ENCODE results near the gene PLIN3. TPM values are rescaled to one million over a fixed set of nuclear protein-coding genes. Genes with fewer than 3 reads are reported as not detected.

Gene PLIN3
- total and polyA plus RNA-seq, 2 donors (not counting 1 experiment from before 2014, with no cell fraction given), result 27.6 to 34.3 TPM

GRCh38 chr19:4879041-4879440 is 11.6 kb upstream of the PLIN3 start:
- TF ChIP-seq CTCF (IDR thresholded peaks at IDR 0.05), result no peak
- TF ChIP-seq EZH2 (IDR thresholded peaks at IDR 0.05; ENCODE audit: borderline replicate concordance, insufficient read depth, low read depth, low read length, poor library complexity, severe bottlenecking), result no peak
- Mint-ChIP-seq H3K4me3 (no peak overlapping the region), H3K9me3 (ENCODE audit: insufficient read depth) (no peaks in the 10 kb centered on the region), H3K4me1 (peaks cover 12% of the 10 kb centered on the region), H3K27ac (no peak overlapping the region), H3K27me3 (no peaks in the 10 kb centered on the region)
- H4K20me1 ChIP-seq (ENCODE audit: control insufficient read depth, insufficient read depth, low read length, poor library complexity, severe bottlenecking), result peaks cover 7% of the 10 kb centered on the region
- ChIA-PET POLR2A (no interaction called here), CTCF (interaction anchor here (0.6 to 1.2 kb wide), 2 partner anchors 33 to 122 kb away, joined by 3 to 4 read pairs; no protein-coding TSS in a partner anchor)
- no peak overlapping the region for H3K9ac ChIP-seq (ENCODE audit: low read length)
- H3K9me3 ChIP-seq (ENCODE audit: control extremely low read depth in 1 of 3, control insufficient read depth in 2 of 3, insufficient read depth in 1 of 3, low read length in 2 of 3), result no peaks in the 10 kb centered on the region
- H3K27me3 ChIP-seq (replicated peaks in 1 of 4; ENCODE audit: control extremely low read depth in 1 of 4, control insufficient read depth in 3 of 4, insufficient read depth in 4 of 4, low read length in 3 of 4), result peaks cover 0 to 14% (median 1%) of the 10 kb centered on the region in 4 experiments
- H3K36me3 ChIP-seq (replicated peaks in 1 of 2; ENCODE audit: control extremely low read depth in 1 of 2, control insufficient read depth in 1 of 2, extremely low read depth in 1 of 2, insufficient read depth in 2 of 2, low read length in 1 of 2), result no peaks in the 10 kb centered on the region
- H3K4me3 ChIP-seq (ENCODE audit: control extremely low read depth in 1 of 5, extremely low read depth in 1 of 5, insufficient read depth in 1 of 5, low read depth in 2 of 5, low read length in 4 of 5), result no peak overlapping the region
- H3K4me2 ChIP-seq (replicated peaks; ENCODE audit: low read depth, low read length, poor library complexity, severe bottlenecking), result peak overlapping the region; percentile 58
- peaks cover 13 to 18% of the 10 kb centered on the region in 2 donors for H3K4me1 ChIP-seq (ENCODE audit: control insufficient read depth in 2 of 2, insufficient read depth in 2 of 2, low read length in 2 of 2)
- peaks cover 16% of the 10 kb centered on the region for H3K79me2 ChIP-seq (ENCODE audit: control insufficient read depth, insufficient read depth, low read length)
- intact Hi-C loops (cut with micrococcal nuclease), result no loop called here
- no peak overlapping the region for H2AFZ ChIP-seq (ENCODE audit: insufficient read depth, low read depth, low read length, poor library complexity, severe bottlenecking)
- no peak for ATAC-seq (ENCODE audit: low read depth)
- 93% methylated on average over 6 of the region's 11 CpGs for WGBS (ENCODE audit: insufficient coverage)
- no peak overlapping the region for H3K27ac ChIP-seq (ENCODE audit: low read length in 2 of 2)
- DNase-seq, result no peak

GRCh38 chr19:4878491-4878968 is 11.1 kb upstream of the PLIN3 start:
- Histone ChIP-seq H3K4me1 (ENCODE audit: control insufficient read depth in 2 of 2, insufficient read depth in 2 of 2, low read length in 2 of 2) (peaks cover 13 to 18% of the 10 kb centered on the region in 2 donors), H3K27ac (ENCODE audit: low read length in 2 of 2) (no peak overlapping the region), H3K4me3 (ENCODE audit: control extremely low read depth in 1 of 5, extremely low read depth in 1 of 5, insufficient read depth in 1 of 5, low read depth in 2 of 5, low read length in 4 of 5) (no peak overlapping the region), H3K9ac (ENCODE audit: low read length) (no peak overlapping the region), H3K36me3 (replicated peaks in 1 of 2; ENCODE audit: control extremely low read depth in 1 of 2, control insufficient read depth in 1 of 2, extremely low read depth in 1 of 2, insufficient read depth in 2 of 2, low read length in 1 of 2) (no peaks in the 10 kb centered on the region), H3K4me2 (replicated peaks; ENCODE audit: low read depth, low read length, poor library complexity, severe bottlenecking) (peak overlapping the region; percentile 58), H3K27me3 (replicated peaks in 1 of 4; ENCODE audit: control extremely low read depth in 1 of 4, control insufficient read depth in 3 of 4, insufficient read depth in 4 of 4, low read length in 3 of 4) (peaks cover 0 to 14% (median 1%) of the 10 kb centered on the region in 4 experiments), H2AFZ (ENCODE audit: insufficient read depth, low read depth, low read length, poor library complexity, severe bottlenecking) (peak overlapping the region; percentile 22), H3K9me3 (ENCODE audit: control extremely low read depth in 1 of 3, control insufficient read depth in 2 of 3, insufficient read depth in 1 of 3, low read length in 2 of 3) (no peaks in the 10 kb centered on the region), H4K20me1 (ENCODE audit: control insufficient read depth, insufficient read depth, low read length, poor library complexity, severe bottlenecking) (peaks cover 7% of the 10 kb centered on the region), H3K79me2 (ENCODE audit: control insufficient read depth, insufficient read depth, low read length) (peaks cover 16% of the 10 kb centered on the region)
- no peak for DNase-seq
- under 1% methylated on average over 23 of the region's 23 CpGs for WGBS (ENCODE audit: insufficient coverage)
- Mint-ChIP-seq H3K27ac (no peak overlapping the region), H3K4me3 (no peak overlapping the region), H3K27me3 (peaks cover 3% of the 10 kb centered on the region), H3K4me1 (peaks cover 11% of the 10 kb centered on the region), H3K9me3 (ENCODE audit: insufficient read depth) (no peaks in the 10 kb centered on the region)
- no peak for ATAC-seq (ENCODE audit: low read depth)
- CTCF ChIA-PET, result interaction anchor here (1.2 to 13.6 kb wide), 2 partner anchors 34 to 152 kb away, joined by 3 to 180 read pairs; no protein-coding TSS in a partner anchor
- TF ChIP-seq CTCF (IDR thresholded peaks at IDR 0.05) (no peak), EZH2 (IDR thresholded peaks at IDR 0.05; ENCODE audit: borderline replicate concordance, insufficient read depth, low read depth, low read length, poor library complexity, severe bottlenecking) (no peak)
- intact Hi-C loops (cut with micrococcal nuclease), result no loop called here
- POLR2A ChIA-PET, result no interaction called here
